K562 (cell line): ENCODE data around the gene CSTPP1. TPM values are rescaled to one million over a fixed set of nuclear protein-coding genes. Genes with fewer than 3 reads are reported as not detected.
A peak's percentile ranks its signal among the peaks of the same experiment; 100 is the strongest.

Source experiments
- CXXC5 ChIP-seq: fragments of 250-450 bp; sonication (Bioruptor Pico); IDR thresholded peaks from 2 replicates; pipeline ENCODE4 v1.8.0; 2022; ENCODE audit warnings: inconsistent platforms, mild to moderate bottlenecking, moderate library complexity
- FOXP1 ChIP-seq: sonication (generic); formaldehyde crosslinking; IDR thresholded peaks from 2 replicates; pipeline ENCODE4 v1.8.0; 2022; ENCODE audit warnings: mild to moderate bottlenecking, missing genetic modification reagents
- GTF2E2 ChIP-seq: fragments of 200-800 bp; sonication (Bioruptor generic); IDR thresholded peaks from 2 replicates; pipeline ENCODE4 v1.6.1; 2016; ENCODE audit warnings: missing genetic modification characterization, missing compliant biosample characterization
- ZNF311 ChIP-seq: fragments of 250-450 bp; sonication (Bioruptor Pico); IDR thresholded peaks from 2 replicates; pipeline ENCODE4 v1.4.0; 2020; ENCODE audit warnings: mild to moderate bottlenecking, moderate library complexity
- polyA plus RNA-seq, 8 experiments: library from polyadenylated mRNA; depleted of rRNA in 4 of 8; stranded (reverse) in 5 of 8; unstranded in 3 of 8; fragments of >200 nt; fragmentation: Nextera tagmentation in 2 of 8; fragmentation: Illumina TruSeq in 1 of 8; extraction: Ambion mirVana in 2 of 8; extraction: Trizol in 1 of 8; gene quantifications; 2 replicates each; pipeline versions ENCODE4 v1.2.1 to v1.2.3, GENCODE V29; 2011 to 2014; ENCODE audit warnings: inconsistent platforms in 1 of 8, missing spikeins in 1 of 8
- total RNA-seq, 7 experiments: library from RNA; depleted of rRNA in 6 of 7; stranded (reverse); fragments of >200 nt in 6 of 7; fragmentation: Illumina TruSeq in 2 of 7; extraction: Trizol in 2 of 7; gene quantifications; 2 replicates each; pipeline versions ENCODE4 v1.2.1 to v1.2.3, GENCODE V29; 2011 to 2021; ENCODE audit warnings: low replicate concordance in 1 of 7
- TF ChIP-seq, protein P1 (sequence below): fragments of 450-650 bp; IDR thresholded peaks from 2 replicates; pipeline ENCODE4 v1.6.1; 2016; ENCODE audit warnings: mild to moderate bottlenecking, moderate library complexity
- TF ChIP-seq, protein P2 (sequence below): fragments of 150-350 bp; IDR thresholded peaks from 2 replicates; pipeline ENCODE4 v1.6.1; 2014; ENCODE audit warnings: low read depth, mild to moderate bottlenecking, low read length, borderline replicate concordance
- TF ChIP-seq, protein P3 (sequence below): fragments of 450-650 bp; IDR thresholded peaks from 2 replicates; pipeline ENCODE4 v1.6.1; 2018; ENCODE audit warnings: mild to moderate bottlenecking, low read depth; ENCODE audit not compliant: partially characterized antibody
- TF ChIP-seq, protein P4 (sequence below): fragments of 250-450 bp; sonication (Bioruptor Pico); IDR thresholded peaks from 2 replicates; pipeline ENCODE4 v1.9.0; 2021; ENCODE audit warnings: mild to moderate bottlenecking

CSTPP1 gene
- total and polyA plus RNA-seq, 9 of the 15 experiments (the other 6 are each of a cell fraction or from before 2014, with no cell fraction given), result 6.5 to 17.8 (median 9.2) TPM

DNA sequence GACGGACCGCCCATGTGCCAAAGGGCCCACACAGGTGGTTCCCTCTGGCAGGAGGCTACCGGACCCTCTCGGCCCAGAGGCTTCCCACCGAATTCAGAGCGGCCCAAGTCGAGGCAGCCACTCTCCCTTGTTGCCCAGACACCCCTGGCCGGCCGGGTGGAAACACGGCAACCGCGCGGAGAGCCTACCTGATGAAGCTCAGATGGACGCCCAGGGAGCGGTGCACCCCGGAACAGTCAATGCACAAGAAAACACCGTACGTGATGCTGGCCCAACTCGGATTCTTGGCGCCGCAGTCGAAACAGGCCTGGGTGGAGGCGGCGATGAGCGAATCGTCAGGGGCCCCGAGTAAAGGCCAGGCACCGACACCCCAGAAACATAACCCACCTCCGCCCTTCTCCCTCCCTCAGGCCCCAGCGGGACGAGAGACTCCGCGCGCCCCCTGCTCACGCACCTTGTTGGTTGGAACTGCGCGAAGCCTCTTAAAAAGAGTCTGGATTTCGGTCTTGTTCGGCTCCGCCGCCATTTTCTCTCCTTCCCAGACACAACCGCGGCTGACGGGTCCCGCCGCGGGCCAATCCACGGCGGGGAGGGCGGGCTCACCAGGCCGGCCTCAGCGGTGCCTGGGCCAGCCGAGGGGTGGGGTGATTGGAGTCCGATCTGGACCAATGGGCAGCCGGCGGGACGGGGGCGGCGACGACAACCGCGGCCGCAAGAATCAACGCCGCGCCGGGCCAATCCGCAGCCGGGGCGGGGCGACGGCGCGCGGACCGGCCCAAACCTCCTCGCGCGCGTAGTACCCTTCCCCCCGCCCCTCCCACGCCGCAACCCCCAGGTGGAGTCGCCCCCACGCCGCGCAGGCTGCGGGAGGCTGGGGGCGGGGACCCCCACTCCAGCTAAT is 240.0 kb downstream of the CSTPP1 start, which contains the start of gene ARFGAP2 (continued):
- TF ChIP-seq, protein P1, sequence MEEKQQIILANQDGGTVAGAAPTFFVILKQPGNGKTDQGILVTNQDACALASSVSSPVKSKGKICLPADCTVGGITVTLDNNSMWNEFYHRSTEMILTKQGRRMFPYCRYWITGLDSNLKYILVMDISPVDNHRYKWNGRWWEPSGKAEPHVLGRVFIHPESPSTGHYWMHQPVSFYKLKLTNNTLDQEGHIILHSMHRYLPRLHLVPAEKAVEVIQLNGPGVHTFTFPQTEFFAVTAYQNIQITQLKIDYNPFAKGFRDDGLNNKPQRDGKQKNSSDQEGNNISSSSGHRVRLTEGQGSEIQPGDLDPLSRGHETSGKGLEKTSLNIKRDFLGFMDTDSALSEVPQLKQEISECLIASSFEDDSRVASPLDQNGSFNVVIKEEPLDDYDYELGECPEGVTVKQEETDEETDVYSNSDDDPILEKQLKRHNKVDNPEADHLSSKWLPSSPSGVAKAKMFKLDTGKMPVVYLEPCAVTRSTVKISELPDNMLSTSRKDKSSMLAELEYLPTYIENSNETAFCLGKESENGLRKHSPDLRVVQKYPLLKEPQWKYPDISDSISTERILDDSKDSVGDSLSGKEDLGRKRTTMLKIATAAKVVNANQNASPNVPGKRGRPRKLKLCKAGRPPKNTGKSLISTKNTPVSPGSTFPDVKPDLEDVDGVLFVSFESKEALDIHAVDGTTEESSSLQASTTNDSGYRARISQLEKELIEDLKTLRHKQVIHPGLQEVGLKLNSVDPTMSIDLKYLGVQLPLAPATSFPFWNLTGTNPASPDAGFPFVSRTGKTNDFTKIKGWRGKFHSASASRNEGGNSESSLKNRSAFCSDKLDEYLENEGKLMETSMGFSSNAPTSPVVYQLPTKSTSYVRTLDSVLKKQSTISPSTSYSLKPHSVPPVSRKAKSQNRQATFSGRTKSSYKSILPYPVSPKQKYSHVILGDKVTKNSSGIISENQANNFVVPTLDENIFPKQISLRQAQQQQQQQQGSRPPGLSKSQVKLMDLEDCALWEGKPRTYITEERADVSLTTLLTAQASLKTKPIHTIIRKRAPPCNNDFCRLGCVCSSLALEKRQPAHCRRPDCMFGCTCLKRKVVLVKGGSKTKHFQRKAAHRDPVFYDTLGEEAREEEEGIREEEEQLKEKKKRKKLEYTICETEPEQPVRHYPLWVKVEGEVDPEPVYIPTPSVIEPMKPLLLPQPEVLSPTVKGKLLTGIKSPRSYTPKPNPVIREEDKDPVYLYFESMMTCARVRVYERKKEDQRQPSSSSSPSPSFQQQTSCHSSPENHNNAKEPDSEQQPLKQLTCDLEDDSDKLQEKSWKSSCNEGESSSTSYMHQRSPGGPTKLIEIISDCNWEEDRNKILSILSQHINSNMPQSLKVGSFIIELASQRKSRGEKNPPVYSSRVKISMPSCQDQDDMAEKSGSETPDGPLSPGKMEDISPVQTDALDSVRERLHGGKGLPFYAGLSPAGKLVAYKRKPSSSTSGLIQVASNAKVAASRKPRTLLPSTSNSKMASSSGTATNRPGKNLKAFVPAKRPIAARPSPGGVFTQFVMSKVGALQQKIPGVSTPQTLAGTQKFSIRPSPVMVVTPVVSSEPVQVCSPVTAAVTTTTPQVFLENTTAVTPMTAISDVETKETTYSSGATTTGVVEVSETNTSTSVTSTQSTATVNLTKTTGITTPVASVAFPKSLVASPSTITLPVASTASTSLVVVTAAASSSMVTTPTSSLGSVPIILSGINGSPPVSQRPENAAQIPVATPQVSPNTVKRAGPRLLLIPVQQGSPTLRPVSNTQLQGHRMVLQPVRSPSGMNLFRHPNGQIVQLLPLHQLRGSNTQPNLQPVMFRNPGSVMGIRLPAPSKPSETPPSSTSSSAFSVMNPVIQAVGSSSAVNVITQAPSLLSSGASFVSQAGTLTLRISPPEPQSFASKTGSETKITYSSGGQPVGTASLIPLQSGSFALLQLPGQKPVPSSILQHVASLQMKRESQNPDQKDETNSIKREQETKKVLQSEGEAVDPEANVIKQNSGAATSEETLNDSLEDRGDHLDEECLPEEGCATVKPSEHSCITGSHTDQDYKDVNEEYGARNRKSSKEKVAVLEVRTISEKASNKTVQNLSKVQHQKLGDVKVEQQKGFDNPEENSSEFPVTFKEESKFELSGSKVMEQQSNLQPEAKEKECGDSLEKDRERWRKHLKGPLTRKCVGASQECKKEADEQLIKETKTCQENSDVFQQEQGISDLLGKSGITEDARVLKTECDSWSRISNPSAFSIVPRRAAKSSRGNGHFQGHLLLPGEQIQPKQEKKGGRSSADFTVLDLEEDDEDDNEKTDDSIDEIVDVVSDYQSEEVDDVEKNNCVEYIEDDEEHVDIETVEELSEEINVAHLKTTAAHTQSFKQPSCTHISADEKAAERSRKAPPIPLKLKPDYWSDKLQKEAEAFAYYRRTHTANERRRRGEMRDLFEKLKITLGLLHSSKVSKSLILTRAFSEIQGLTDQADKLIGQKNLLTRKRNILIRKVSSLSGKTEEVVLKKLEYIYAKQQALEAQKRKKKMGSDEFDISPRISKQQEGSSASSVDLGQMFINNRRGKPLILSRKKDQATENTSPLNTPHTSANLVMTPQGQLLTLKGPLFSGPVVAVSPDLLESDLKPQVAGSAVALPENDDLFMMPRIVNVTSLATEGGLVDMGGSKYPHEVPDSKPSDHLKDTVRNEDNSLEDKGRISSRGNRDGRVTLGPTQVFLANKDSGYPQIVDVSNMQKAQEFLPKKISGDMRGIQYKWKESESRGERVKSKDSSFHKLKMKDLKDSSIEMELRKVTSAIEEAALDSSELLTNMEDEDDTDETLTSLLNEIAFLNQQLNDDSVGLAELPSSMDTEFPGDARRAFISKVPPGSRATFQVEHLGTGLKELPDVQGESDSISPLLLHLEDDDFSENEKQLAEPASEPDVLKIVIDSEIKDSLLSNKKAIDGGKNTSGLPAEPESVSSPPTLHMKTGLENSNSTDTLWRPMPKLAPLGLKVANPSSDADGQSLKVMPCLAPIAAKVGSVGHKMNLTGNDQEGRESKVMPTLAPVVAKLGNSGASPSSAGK, result peak; percentile 44; the same call in 1 of the 2 replicates
- TF ChIP-seq ZNF311 (CRISPR knock-in tag) (no peak), FOXP1 (CRISPR knock-in tag) (peak; percentile 70; the same call in 1 of the 2 replicates), GTF2E2 (tag) (peak; percentile 54; the same call in 1 of the 2 replicates), CXXC5 (peak; percentile 92)
- TF ChIP-seq, protein P2, sequence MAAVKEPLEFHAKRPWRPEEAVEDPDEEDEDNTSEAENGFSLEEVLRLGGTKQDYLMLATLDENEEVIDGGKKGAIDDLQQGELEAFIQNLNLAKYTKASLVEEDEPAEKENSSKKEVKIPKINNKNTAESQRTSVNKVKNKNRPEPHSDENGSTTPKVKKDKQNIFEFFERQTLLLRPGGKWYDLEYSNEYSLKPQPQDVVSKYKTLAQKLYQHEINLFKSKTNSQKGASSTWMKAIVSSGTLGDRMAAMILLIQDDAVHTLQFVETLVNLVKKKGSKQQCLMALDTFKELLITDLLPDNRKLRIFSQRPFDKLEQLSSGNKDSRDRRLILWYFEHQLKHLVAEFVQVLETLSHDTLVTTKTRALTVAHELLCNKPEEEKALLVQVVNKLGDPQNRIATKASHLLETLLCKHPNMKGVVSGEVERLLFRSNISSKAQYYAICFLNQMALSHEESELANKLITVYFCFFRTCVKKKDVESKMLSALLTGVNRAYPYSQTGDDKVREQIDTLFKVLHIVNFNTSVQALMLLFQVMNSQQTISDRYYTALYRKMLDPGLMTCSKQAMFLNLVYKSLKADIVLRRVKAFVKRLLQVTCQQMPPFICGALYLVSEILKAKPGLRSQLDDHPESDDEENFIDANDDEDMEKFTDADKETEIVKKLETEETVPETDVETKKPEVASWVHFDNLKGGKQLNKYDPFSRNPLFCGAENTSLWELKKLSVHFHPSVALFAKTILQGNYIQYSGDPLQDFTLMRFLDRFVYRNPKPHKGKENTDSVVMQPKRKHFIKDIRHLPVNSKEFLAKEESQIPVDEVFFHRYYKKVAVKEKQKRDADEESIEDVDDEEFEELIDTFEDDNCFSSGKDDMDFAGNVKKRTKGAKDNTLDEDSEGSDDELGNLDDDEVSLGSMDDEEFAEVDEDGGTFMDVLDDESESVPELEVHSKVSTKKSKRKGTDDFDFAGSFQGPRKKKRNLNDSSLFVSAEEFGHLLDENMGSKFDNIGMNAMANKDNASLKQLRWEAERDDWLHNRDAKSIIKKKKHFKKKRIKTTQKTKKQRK, result 0 out of 2 replicates have a peak, but pooled peaks have one; percentile 37
- TF ChIP-seq, protein P3, sequence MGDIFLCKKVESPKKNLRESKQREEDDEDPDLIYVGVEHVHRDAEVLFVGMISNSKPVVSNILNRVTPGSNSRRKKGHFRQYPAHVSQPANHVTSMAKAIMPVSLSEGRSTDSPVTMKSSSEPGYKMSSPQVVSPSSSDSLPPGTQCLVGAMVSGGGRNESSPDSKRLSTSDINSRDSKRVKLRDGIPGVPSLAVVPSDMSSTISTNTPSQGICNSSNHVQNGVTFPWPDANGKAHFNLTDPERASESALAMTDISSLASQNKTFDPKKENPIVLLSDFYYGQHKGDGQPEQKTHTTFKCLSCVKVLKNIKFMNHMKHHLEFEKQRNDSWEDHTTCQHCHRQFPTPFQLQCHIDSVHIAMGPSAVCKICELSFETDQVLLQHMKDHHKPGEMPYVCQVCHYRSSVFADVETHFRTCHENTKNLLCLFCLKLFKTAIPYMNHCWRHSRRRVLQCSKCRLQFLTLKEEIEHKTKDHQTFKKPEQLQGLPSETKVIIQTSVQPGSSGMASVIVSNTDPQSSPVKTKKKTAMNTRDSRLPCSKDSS, result no peak
- TF ChIP-seq, protein P4, sequence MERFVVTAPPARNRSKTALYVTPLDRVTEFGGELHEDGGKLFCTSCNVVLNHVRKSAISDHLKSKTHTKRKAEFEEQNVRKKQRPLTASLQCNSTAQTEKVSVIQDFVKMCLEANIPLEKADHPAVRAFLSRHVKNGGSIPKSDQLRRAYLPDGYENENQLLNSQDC, result peak; percentile 39; the same call in 1 of the 2 replicates
